ENCODE data around the gene ANKRD34C.
A peak's percentile ranks its signal among the peaks of the same experiment; 100 is the strongest.

ANKRD34C gene

DNA sequence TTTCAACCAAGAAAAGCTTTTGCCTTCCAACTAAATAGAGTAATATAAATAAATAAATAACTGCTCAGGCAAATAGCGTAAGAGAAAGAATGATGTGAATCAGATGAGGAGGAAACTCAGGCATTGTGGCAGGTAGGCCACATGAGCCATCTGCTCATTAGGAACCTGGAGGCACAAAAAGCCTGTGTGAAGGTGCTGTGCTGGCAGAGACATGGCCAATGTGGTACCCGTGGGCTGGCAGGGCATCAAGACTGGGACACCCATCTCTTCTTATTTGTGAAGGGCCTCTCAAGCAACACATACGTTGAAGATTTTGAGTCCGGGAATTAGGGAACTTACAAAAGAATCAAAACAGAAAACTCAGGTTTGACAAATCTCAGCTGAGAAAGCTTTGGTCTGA is 9.5 kb downstream of the ANKRD34C start:
- TF ChIP-seq, protein P1, sequence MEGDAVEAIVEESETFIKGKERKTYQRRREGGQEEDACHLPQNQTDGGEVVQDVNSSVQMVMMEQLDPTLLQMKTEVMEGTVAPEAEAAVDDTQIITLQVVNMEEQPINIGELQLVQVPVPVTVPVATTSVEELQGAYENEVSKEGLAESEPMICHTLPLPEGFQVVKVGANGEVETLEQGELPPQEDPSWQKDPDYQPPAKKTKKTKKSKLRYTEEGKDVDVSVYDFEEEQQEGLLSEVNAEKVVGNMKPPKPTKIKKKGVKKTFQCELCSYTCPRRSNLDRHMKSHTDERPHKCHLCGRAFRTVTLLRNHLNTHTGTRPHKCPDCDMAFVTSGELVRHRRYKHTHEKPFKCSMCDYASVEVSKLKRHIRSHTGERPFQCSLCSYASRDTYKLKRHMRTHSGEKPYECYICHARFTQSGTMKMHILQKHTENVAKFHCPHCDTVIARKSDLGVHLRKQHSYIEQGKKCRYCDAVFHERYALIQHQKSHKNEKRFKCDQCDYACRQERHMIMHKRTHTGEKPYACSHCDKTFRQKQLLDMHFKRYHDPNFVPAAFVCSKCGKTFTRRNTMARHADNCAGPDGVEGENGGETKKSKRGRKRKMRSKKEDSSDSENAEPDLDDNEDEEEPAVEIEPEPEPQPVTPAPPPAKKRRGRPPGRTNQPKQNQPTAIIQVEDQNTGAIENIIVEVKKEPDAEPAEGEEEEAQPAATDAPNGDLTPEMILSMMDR (conservative IDR thresholded peaks at IDR 0.05; ENCODE audit: control insufficient read depth, insufficient read depth, low read depth, low read length): no peak
- no peak overlapping the region for H3K4me3 ChIP-seq (ENCODE audit: control insufficient read depth, low read depth, low read length)
- no peak for DNase-seq (ENCODE audit: low read depth)

DNA sequence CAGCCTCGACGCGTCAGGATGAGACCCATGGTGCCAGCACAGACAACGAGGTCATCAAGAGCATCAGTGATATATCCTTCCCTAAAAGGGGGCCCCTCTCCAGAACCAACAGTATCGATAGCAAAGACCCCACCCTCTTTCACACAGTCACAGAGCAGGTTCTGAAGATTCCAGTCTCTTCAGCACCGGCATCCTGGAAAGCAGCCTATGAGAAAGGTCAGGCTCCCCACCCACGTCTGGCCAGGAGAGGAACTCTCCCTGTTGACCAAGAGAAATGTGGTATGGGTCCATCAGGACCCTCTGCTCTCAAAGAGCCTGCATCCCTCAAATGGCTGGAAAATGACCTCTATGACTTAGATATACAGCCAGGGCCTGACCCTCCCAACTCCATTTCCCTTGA is 11.6 kb downstream of the ANKRD34C start:
- H3K4me3 ChIP-seq (ENCODE audit: control insufficient read depth, low read depth, low read length): no peak overlapping the region
- TF ChIP-seq, protein P1 (conservative IDR thresholded peaks at IDR 0.05; ENCODE audit: control insufficient read depth, insufficient read depth, low read depth, low read length): no peak
- DNase-seq (ENCODE audit: low read depth): no peak

DNA sequence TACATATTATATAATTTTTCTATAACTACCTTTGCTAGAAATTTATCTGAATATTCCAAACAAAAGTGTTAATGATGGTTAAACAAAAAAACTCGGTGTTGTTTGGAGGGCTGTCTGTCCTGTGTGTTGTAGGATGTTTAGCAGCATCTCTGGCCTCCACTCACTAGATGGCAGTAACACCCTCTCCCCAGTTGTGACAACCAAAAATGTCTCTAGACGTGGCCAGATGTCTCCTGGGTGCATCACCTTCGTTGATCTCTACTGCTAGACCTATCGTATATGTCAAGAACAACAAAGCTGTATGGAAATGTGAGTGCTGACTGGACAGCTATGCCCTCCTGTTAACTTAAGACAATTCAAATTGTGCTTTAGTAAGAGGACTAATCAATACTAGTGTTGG is 14.1 kb downstream of the ANKRD34C start:
- TF ChIP-seq, protein P1 (conservative IDR thresholded peaks at IDR 0.05; ENCODE audit: control insufficient read depth, insufficient read depth, low read depth, low read length): peak; percentile 23
- no peak overlapping the region for H3K4me3 ChIP-seq (ENCODE audit: control insufficient read depth, low read depth, low read length)
- no peak for DNase-seq (ENCODE audit: low read depth)

DNA sequence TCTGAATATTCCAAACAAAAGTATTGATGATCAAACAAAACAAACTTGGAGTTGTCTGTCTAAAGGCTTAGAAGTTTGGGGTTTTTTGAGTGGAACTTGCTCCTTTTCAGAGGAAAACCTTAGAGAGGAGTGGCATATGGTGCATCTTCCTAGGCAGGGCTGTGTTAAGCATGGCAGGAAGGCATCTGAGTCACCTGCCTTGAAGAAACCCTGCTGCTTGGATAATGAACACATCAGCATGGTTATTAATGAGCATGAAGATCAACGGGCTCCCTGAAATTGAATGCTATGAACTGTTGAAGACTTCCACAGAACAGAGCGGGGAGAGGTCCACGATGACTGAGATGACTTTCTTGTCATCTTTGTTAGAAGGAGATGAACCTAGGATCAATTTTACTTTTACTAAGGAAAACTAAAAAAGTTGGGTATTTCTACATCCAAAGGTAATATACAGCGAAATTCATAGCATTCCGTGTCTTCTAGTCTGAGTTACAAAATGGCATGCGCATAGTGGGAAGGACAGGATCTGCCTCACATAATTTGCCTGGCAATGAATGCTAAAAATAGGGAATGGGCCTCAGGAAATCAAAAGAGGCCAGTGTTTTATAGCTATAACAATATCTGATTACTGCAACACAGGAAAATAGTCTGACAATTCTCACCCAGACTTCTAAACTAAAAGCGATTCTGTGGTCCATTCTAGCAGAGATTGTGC is 16.8 kb downstream of the ANKRD34C start:
- no peak for DNase-seq (ENCODE audit: low read depth)
- H3K4me3 ChIP-seq (ENCODE audit: control insufficient read depth, low read depth, low read length): no peak overlapping the region
- TF ChIP-seq, protein P1 (conservative IDR thresholded peaks at IDR 0.05; ENCODE audit: control insufficient read depth, insufficient read depth, low read depth, low read length): no peak

DNA sequence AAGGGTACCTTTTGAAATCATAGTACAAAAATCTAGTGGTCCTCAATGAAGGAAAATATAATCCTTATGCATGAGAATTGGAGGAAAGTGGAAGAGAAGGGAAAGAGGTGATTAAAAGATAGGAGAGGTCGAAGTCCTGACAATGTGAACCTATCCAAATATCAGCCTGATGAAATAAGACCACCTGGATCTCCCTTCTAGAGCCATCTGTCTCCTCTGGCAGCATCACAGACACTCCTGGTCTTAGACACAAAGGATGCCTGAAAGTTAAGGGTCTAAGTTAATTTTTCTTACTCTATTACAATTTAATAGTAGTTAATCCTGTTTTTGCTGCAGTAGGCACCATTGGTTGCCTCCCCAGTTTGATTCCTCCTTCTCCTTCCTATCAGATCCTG is 17.3 kb downstream of the ANKRD34C start:
- no peak overlapping the region for H3K4me3 ChIP-seq (ENCODE audit: control insufficient read depth, low read depth, low read length)
- TF ChIP-seq, protein P1 (conservative IDR thresholded peaks at IDR 0.05; ENCODE audit: control insufficient read depth, insufficient read depth, low read depth, low read length): no peak
- no peak for DNase-seq (ENCODE audit: low read depth)

DNA sequence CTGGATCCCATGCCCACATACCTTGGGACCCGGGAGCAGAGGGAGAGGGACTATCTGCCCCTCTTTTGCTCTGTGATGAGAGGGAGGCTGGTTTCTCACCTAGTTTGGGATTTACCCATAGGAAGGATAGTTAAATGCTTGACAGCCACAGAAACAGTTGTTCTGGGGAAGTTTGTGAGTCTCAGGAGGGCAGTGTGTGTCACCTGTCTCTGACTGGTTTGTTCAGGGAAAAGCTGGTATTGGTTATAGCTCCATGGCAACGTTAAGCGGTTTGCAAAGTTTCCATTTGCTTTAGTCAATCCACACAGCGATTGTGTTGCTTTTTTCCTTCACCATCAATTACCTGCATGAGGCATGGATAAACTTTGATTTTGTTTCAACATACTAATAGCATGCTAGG is 24.7 kb downstream of the ANKRD34C start:
- TF ChIP-seq, protein P1 (conservative IDR thresholded peaks at IDR 0.05; ENCODE audit: control insufficient read depth, insufficient read depth, low read depth, low read length): no peak
- DNase-seq (ENCODE audit: low read depth): no peak
- no peak overlapping the region for H3K4me3 ChIP-seq (ENCODE audit: control insufficient read depth, low read depth, low read length)

Data from fibroblast of mammary gland (primary cell).